NCI-H82 treated with DMSO at 0.1 percent for 48 hours (cell line): ENCODE data around the gene TMEM203.
"Not testable (repeated sequence)": the region's sequence is repeated elsewhere in the genome, so short reads cannot be mapped to it uniquely, and the experiment has no call there.

ENCODE experiments used
- DNase-seq: peaks from one replicate; lab custom pipeline; 2025; ENCODE audit not compliant: unreplicated experiment; lab: John Stamatoyannopoulos, UW

TMEM203 gene

DNA sequence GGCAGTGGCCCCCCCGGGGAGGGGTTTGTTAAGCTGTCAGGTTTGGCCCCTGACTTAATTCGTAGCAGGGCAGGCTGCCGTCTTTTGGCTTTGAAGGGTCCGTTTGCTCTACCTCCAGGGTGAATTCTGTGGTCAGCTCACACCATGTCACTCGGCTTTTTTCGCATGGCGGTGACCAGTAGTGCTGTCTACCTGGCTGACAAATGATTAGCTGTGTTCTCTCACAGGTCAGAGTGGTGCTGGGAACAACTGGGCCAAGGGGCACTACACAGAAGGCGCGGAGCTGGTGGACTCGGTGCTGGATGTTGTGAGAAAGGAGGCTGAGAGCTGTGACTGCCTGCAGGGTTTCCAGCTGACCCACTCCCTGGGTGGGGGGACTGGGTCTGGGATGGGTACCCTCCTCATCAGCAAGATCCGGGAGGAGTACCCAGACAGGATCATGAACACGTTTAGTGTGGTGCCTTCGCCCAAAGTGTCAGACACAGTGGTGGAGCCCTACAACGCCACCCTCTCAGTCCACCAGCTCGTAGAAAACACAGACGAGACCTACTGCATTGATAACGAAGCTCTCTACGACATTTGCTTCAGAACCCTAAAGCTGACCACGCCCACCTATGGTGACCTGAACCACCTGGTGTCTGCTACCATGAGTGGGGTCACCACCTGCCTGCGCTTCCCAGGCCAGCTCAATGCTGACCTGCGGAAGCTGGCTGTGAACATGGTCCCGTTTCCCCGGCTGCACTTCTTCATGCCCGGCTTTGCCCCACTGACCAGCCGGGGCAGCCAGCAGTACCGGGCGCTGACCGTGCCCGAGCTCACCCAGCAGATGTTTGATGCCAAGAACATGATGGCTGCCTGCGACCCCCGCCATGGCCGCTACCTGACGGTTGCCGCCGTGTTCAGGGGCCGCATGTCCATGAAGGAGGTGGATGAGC, 37.1 kb upstream of the TMEM203 start:
- no peak for DNase-seq

DNA sequence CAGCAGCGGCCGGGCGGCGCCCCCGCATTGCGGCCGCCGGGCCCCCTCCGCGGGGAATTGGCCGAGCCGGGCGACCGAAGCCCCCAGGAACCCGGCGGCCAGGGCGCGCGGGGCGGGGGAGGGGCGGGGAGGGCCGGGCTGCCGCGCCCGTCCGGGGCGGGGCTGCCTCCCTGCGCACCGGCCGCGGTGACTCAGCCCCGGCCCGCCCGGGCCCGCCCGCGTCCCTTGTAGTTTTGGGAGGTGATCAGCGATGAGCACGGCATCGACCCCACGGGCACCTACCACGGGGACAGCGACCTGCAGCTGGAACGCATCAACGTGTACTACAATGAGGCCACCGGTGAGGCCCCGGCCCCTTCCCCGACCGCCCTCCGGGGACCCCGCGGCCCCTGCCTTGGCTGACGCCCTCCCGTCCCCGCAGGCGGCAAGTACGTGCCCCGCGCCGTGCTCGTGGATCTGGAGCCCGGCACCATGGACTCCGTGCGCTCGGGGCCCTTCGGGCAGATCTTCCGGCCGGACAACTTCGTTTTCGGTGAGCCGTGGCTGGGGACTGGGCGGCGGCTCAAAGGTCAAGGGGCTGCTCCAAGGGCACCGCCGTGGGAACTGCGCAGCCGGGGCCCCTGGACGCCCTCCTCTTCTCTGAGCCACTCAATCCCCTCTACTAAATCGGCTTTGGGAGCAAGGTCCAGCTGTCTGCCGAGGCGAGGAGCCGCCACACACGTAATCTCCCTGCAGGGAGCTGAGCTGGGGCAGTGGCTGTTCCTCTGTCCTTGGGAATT, 36.2 kb upstream of the TMEM203 start:
- peak; percentile 64 for DNase-seq

- DNase-seq = peak; percentile 99
These were observed 35.5 kb upstream of the TMEM203 start, which contains the start of gene TUBB4B for GRCh38 chr9:137240841-137241489. Gene TUBB4B, plus strand, starts transcription at chr9:137241287. Its CDS starts 74 bp downstream, at chr9:137241361.

DNA sequence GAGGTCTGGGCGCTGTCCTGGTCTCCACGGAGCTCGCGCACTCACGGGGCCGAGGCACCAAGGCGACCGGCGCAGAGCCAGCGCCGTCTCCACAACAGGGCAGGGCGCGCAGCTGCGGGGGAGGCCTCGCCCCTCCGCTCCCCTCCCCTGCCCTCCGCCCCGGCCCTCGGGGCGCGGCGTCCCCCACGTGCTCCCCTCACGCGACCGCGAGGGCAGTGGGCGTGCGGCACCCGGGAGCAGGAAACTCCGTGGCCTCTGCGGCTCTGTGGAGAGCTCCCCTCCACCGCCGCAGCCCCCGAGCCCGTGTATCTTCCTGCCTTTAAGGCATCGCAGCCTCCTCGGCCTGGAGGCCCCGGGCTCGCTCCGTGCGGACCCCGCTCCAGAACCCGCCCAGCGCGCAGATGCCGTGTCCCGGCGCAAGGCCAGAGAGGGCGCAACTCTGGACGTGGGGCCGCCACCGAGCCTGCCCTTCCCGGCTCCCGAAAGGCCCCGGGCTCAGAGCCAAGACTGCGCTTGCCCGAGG, 34.9 kb upstream of the TMEM203 start:
- no peak for DNase-seq

GRCh38 chr9:137239541-137240200, 34.2 kb upstream of the TMEM203 start:
- DNase-seq = not testable (repeated sequence)

- no peak for DNase-seq
These were observed 32.6 kb upstream of the TMEM203 start for GRCh38 chr9:137237759-137238726.

DNA sequence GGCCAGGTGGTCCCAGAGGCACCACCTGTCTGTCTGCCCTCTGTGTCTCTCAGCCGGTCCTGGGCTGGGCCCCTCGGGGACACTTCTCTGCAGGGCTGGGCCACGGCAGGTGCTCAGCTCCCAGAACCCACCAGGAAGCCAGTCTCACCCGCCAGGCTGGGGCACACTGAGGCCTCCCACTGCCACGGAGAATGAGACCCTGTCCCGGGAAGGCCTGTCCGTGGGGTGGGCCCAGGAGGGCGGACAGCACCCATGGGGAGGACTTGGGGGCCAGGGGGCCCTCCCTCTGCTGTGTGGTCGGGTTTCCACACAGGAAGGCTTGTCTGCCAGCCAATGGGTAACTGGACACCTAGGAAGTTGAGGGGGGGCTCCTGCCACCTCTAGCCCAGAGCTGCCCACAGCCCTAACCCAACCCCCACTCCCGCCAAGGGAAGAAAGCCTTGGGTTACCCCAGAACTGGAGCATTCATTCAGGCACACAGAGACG, 31.5 kb upstream of the TMEM203 start:
- no peak for DNase-seq

GRCh38 chr9:137236238-137236935, 30.9 kb upstream of the TMEM203 start:
- peak; percentile 69 for DNase-seq

- no peak for DNase-seq
These were observed 30.2 kb upstream of the TMEM203 start for GRCh38 chr9:137235424-137236237.

DNA sequence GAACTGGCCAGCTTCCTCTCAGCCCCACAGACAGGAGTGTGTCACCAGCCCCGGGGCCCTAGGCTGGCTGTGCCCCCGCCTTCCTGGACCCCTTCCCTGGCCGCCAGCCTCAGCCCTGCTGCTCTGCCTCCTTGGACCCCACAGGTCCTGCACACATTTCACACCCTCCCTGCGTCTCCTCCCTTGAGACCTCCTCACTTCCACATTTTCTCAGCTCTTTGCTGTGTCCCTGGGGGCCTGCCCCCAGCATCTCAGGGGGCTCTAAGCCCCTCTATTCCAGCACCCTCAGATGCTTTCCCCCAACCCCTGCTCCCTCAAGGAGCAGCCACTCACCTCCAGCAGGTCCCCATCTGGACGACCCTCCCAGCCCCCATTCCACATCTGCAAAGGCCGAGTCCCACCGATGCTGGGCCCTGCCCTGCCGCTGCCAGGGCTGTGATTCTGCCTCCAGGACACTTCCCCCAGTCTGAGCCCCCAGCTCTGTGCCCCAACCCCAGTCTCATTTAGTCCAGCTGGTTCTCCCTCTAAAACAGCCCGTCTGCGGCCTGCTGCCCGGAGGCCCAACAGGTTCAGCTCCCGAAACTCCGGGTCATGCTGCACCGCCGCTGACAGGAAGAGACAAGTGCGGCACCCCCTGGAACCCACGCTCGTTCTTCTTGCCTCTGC, 29.4 kb upstream of the TMEM203 start:
- DNase-seq = no peak

GRCh38 chr9:137234055-137234697, 28.7 kb upstream of the TMEM203 start:
- DNase-seq = no peak

DNA sequence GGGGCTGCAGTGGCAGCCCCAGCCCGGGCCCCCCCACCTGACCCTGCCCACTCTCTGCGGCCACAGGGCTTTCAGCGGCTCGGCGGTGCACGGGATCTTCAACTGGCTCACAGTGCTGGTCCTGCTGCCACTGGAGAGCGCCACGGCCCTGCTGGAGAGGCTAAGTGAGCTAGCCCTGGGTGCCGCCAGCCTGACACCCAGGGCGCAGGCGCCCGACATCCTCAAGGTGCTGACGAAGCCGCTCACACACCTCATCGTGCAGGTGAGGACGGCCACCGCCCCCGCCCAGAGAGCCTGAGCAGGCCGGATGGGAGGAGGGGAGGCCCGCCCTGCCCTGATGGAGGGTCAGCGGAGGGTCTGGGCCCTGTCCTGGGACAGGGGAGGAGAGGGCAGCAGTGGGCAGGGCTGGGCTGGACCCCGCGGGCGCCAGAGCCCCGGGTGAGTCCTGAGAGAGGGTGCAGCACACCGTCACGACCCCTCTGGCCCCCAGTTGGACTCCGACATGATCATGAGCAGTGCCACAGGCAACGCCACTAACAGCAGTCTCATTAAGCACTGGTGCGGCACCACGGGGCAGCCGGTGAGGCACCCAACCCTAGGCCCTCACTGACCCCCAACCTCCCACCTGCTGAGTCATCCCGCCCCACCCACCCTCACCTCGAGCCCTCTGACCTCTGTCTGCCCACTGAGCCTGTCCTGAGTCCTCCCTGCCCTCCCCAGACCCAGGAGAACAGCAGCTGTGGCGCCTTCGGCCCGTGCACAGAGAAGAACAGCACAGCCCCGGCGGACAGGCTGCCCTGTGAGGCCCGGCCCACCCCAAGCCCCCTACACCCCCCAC, 27.9 kb upstream of the TMEM203 start:
- DNase-seq = no peak

- DNase-seq = no peak
These were observed 27.1 kb upstream of the TMEM203 start for GRCh38 chr9:137232510-137232909.

DNA sequence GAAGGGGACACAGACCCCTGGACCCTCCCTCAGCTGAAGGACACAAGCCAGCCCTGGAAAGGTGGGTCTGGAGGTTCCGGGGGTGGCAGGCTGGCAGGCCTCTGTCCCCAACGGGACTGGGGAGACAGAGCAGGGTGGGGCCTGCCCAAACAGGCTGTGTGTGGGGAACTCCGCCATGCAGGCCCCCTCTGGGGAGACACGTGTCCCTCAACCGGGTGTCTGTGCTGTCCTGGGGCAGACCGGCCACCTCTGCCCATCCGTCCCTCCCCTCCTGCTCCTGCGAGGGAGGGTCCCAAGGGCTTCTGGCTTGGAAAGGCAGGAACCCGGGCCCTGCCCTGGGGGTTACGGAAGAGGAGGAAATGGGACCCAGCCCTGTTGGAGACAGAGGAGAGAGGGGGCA, 26.7 kb upstream of the TMEM203 start:
- DNase-seq = no peak

- DNase-seq = no peak
These were observed 26.1 kb upstream of the TMEM203 start for GRCh38 chr9:137231372-137232039.
